GM12865 (cell line): ENCODE measurements around the gene PREX1.

Source experiments
- DNase-seq: peaks from one replicate; pipeline ENCODE4 v3.0.0; 2010; ENCODE audit warnings: low read depth
- H3K4me3 ChIP-seq: 2 replicates; pipeline ENCODE4 v1.5.1; 2011; ENCODE audit warnings: mild to moderate bottlenecking, low read depth, low read length, control low read depth
- CTCF ChIP-seq: IDR thresholded peaks from 2 replicates; pipeline ENCODE4 v1.5.1; 2011; ENCODE audit warnings: low read length, control low read depth, low read depth, inconsistent platforms; ENCODE audit not compliant: insufficient read depth; ENCODE audit errors: missing control alignments

The PREX1 gene

GRCh38 chr20:48633620-48634257, 194.1 kb downstream of the PREX1 start:
- DNase-seq: no peak

GRCh38 chr20:48632825-48633619, 194.8 kb downstream of the PREX1 start:
- DNase-seq: no peak
- no peak overlapping the region for H3K4me3 ChIP-seq
- TF ChIP-seq CTCF: no peak

More at GRCh38 chr20:48633620-48634257, 194.1 kb downstream of the PREX1 start:
- no peak overlapping the region for H3K4me3 ChIP-seq
- no peak for TF ChIP-seq CTCF

GRCh38 chr20:48632017-48632824, 195.6 kb downstream of the PREX1 start:
- DNase-seq: no peak
- no peak for TF ChIP-seq CTCF
- H3K4me3 ChIP-seq: no peak overlapping the region

GRCh38 chr20:48631114-48632016, 196.4 kb downstream of the PREX1 start:
- H3K4me3 ChIP-seq: no peak overlapping the region
- DNase-seq: no peak
- TF ChIP-seq CTCF: no peak

GRCh38 chr20:48630342-48631075, 197.3 kb downstream of the PREX1 start:
- H3K4me3 ChIP-seq: no peak overlapping the region
- DNase-seq: no peak
- no peak for TF ChIP-seq CTCF
